ENCODE data around the gene CCM2. TPM values are rescaled to one million over a fixed set of nuclear protein-coding genes. Genes with fewer than 3 reads are reported as not detected.

The CCM2 gene
- total and polyA plus RNA-seq, 2 of the 8 experiments (the other 6 are each of a cell fraction or from before 2014, with no cell fraction given) = 31.6 to 41.2 TPM

GRCh38 chr7:44989132-44989531, 10.9 kb upstream of the CCM2 start:
- Histone ChIP-seq H3K56ac (replicated peaks; ENCODE audit: insufficient read length, low read depth, low read length) (no peak overlapping the region), H3K4me3 (ENCODE audit: extremely low read depth in 1 of 4, insufficient read depth in 2 of 4, low read depth in 3 of 4, low read length in 4 of 4) (no peak overlapping the region), H3K18ac (ENCODE audit: extremely low read depth, low read length) (no peak overlapping the region), H3K23ac (ENCODE audit: insufficient read length) (no peak overlapping the region), H2AFZ (ENCODE audit: low read length) (no peak overlapping the region), H2BK20ac (ENCODE audit: low read length) (no peak overlapping the region), H2BK120ac (replicated peaks; ENCODE audit: low read depth, low read length) (no peak overlapping the region), H2BK12ac (ENCODE audit: low read depth, low read length) (no peak overlapping the region), H3K14ac (ENCODE audit: insufficient read length) (no peak overlapping the region), H3K27me3 (replicated peaks in 1 of 4; ENCODE audit: control insufficient read depth in 3 of 4, extremely low read depth in 1 of 4, insufficient read depth in 3 of 4, low read length in 3 of 4) (no peaks in the 10 kb centered on the region), H4K20me1 (replicated peaks in 1 of 2; ENCODE audit: control insufficient read depth in 1 of 2, insufficient read depth in 2 of 2, low read length in 2 of 2) (peaks cover 3 to 6% of the 10 kb centered on the region in 2 experiments), H4K5ac (ENCODE audit: insufficient read length, low read depth, low read length) (no peak overlapping the region), H3K23me2 (ENCODE audit: low read depth, low read length) (peaks cover 9% of the 10 kb centered on the region; the same call in 1 of the 2 replicates), H3K79me2 (ENCODE audit: control insufficient read depth in 1 of 2, insufficient read depth in 2 of 2, low read length in 2 of 2) (peaks cover 18 to 23% of the 10 kb centered on the region in 2 experiments), H3K4ac (replicated peaks; ENCODE audit: insufficient read length, low read depth, low read length) (no peak overlapping the region), H4K8ac (ENCODE audit: extremely low read depth, insufficient read depth, low read length) (no peak overlapping the region), H3K4me1 (replicated peaks in 1 of 4; ENCODE audit: control insufficient read depth in 3 of 4, insufficient read depth in 4 of 4, low read length in 3 of 4) (peaks cover 0 to 6% (median 4%) of the 10 kb centered on the region in 4 experiments; a peak in 3 of 7 replicates), H3K9ac (replicated peaks in 1 of 4; ENCODE audit: extremely low read depth in 1 of 4, low read depth in 3 of 4, low read length in 3 of 4) (no peak overlapping the region), H3K36me3 (ENCODE audit: control insufficient read depth in 2 of 4, insufficient read depth in 4 of 4, low read length in 3 of 4) (peaks cover 4 to 19% (median 13%) of the 10 kb centered on the region in 4 experiments; a peak in 7 of 8 replicates), H2BK15ac (ENCODE audit: low read length) (no peak overlapping the region), H3K79me1 (ENCODE audit: low read depth, low read length) (no peaks in the 10 kb centered on the region), H4K91ac (replicated peaks; ENCODE audit: insufficient read length, low read length) (no peak overlapping the region), H2AK5ac (ENCODE audit: low read depth, low read length) (no peak overlapping the region), H3K9me3 (ENCODE audit: insufficient read depth in 2 of 2, low read depth in 1 of 2, low read length in 1 of 2) (peaks cover 0 to 2% of the 10 kb centered on the region in 2 experiments; a peak in 1 of 4 replicates), H3K27ac (ENCODE audit: low read depth, low read length) (no peak overlapping the region), H3K4me2 (ENCODE audit: insufficient read depth in 1 of 2, low read depth in 2 of 2, low read length in 2 of 2) (no peak overlapping the region), H2BK5ac (ENCODE audit: low read depth, low read length) (no peak overlapping the region)
- FAIRE-seq (no peak), DNase-seq (ENCODE audit: low read depth in 1 of 2, low spot score in 2 of 2) (no peak)
- WGBS, 2 experiments (ENCODE audit: extremely low coverage in 1 of 2, insufficient coverage in 1 of 2, insufficient read length in 1 of 2, insufficient replicate concordance in 2 of 2, low coverage in 1 of 2, low lambda C conversion rate in 2 of 2, missing lambda C conversion rate in 1 of 2) = 98% methylated on average over 3 of the region's 3 CpGs; no CpG with 5 or more reads in 1 of the 2 experiments
- ChIA-PET CTCF (ENCODE audit: partially characterized antibody) (interaction anchor here (0.8 to 4.3 kb wide), 5 partner anchors 9 to 146 kb away, joined by 3 to 27 read pairs (median 4); partner anchors contain the start of gene CCM2), POLR2A (ENCODE audit: partially characterized antibody) (interaction anchor here (1.0 to 13.3 kb wide), 9 partner anchors 8 to 149 kb away, joined by 3 to 193 read pairs (median 5); partner anchors contain the start of genes CCM2, MYO1G and TBRG4)
- TF ChIP-seq, protein P1, sequence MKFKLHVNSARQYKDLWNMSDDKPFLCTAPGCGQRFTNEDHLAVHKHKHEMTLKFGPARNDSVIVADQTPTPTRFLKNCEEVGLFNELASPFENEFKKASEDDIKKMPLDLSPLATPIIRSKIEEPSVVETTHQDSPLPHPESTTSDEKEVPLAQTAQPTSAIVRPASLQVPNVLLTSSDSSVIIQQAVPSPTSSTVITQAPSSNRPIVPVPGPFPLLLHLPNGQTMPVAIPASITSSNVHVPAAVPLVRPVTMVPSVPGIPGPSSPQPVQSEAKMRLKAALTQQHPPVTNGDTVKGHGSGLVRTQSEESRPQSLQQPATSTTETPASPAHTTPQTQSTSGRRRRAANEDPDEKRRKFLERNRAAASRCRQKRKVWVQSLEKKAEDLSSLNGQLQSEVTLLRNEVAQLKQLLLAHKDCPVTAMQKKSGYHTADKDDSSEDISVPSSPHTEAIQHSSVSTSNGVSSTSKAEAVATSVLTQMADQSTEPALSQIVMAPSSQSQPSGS (IDR thresholded peaks at IDR 0.05; ENCODE audit: low read length) = no peak
- TF ChIP-seq ASH2L (IDR thresholded peaks at IDR 0.05; ENCODE audit: low read length) (no peak), BACH1 (IDR thresholded peaks at IDR 0.05; ENCODE audit: low read length) (no peak), HDAC2 (IDR thresholded peaks at IDR 0.05; ENCODE audit: borderline replicate concordance in 1 of 2, low read depth in 2 of 2, low read length in 2 of 2) (no peak), CEBPB (IDR thresholded peaks at IDR 0.05; ENCODE audit: low read depth, low read length) (no peak), EP300 (IDR thresholded peaks at IDR 0.05; ENCODE audit: borderline replicate concordance in 1 of 2, low read depth in 2 of 2, low read length in 2 of 2) (no peak), EGR1 (IDR thresholded peaks at IDR 0.05; ENCODE audit: borderline replicate concordance, low read depth, low read length) (no peak), SIX5 (IDR thresholded peaks at IDR 0.05; ENCODE audit: low read depth, low read length) (no peak), GTF2F1 (IDR thresholded peaks at IDR 0.05; ENCODE audit: borderline replicate concordance, low read depth, low read length) (no peak), CHD2 (IDR thresholded peaks at IDR 0.05; ENCODE audit: low read length) (no peak), KDM5A (IDR thresholded peaks at IDR 0.05; ENCODE audit: low read length) (no peak)

Measured in H1 (cell line).